Karpas-422 (cell line): ENCODE measurements around the gene SEMA5B. TPM values are rescaled to one million over a fixed set of nuclear protein-coding genes. Genes with fewer than 3 reads are reported as not detected.

Experiments
- DNase-seq: peaks from one replicate; pipeline ENCODE4 v3.0.0-alpha.2; 2015
- H2AFZ ChIP-seq: fragments of 200-600 bp; sonication (generic); 2 replicates; pipeline ENCODE4 v1.6.1; 2014; ENCODE audit warnings: antibody characterized with exemption, low read length, mixed read lengths
- H3K27ac ChIP-seq: fragments of 200-600 bp; sonication (generic); 2 replicates; pipeline ENCODE4 v1.5.1; 2014; ENCODE audit warnings: mild to moderate bottlenecking, low read length, moderate library complexity
- H3K27me3 ChIP-seq: fragments of 200-600 bp; sonication (generic); 2 replicates; pipeline ENCODE4 v1.6.1; 2014; ENCODE audit warnings: low read length, mixed read lengths
- H3K36me3 ChIP-seq: fragments of 200-600 bp; sonication (generic); 2 replicates; pipeline ENCODE4 v1.6.1; 2014; ENCODE audit warnings: low read length, mixed read lengths; ENCODE audit not compliant: insufficient read depth
- H3K4me1 ChIP-seq: fragments of 200-600 bp; sonication (generic); 2 replicates; pipeline ENCODE4 v1.6.1; 2014; ENCODE audit warnings: mild to moderate bottlenecking, low read length, mixed read lengths
- H3K4me2 ChIP-seq: fragments of 200-600 bp; sonication (generic); 2 replicates; pipeline ENCODE4 v1.6.1; 2014; ENCODE audit warnings: low read length, low read depth, mild to moderate bottlenecking; ENCODE audit not compliant: poor library complexity, severe bottlenecking
- H3K4me3 ChIP-seq: fragments of 200-600 bp; sonication (generic); 2 replicates; pipeline ENCODE4 v1.5.1; 2014; ENCODE audit warnings: mild to moderate bottlenecking, antibody characterized with exemption, low read length, mixed read lengths
- H3K79me2 ChIP-seq: fragments of 200-600 bp; sonication (generic); 2 replicates; pipeline ENCODE4 v1.6.1; 2014; ENCODE audit warnings: mild to moderate bottlenecking, low read length, mixed read lengths
- H3K9ac ChIP-seq: fragments of 200-600 bp; sonication (generic); 2 replicates; pipeline ENCODE4 v1.6.0; 2014; ENCODE audit warnings: low read length
- H3K9me2 ChIP-seq: fragments of 200-600 bp; sonication (generic), shearing (Covaris generic); replicated peaks from 2 replicates; pipeline ENCODE4 v1.6.0; 2014; ENCODE audit warnings: mild to moderate bottlenecking, low read length, moderate library complexity; ENCODE audit not compliant: insufficient read depth
- H3K9me3 ChIP-seq: fragments of 300-700, 200-600 bp; sonication (generic); 2 replicates; pipeline ENCODE4 v1.6.1; 2014; ENCODE audit warnings: low read length, mixed read lengths
- H4K20me1 ChIP-seq: fragments of 200-600 bp; sonication (generic); 2 replicates; pipeline ENCODE4 v1.6.1; 2014; ENCODE audit warnings: mild to moderate bottlenecking, antibody characterized with exemption, low read length, low read depth; ENCODE audit not compliant: insufficient read depth
- total RNA-seq: library from RNA; depleted of rRNA; stranded (reverse); fragments of >200 nt; shearing (Covaris generic); gene quantifications from 2 replicates; pipeline ENCODE4 v1.2.3, GENCODE V29; 2014; ENCODE audit warnings: low replicate concordance

The SEMA5B gene
- total RNA-seq, 1 experiment from 2014 or later = not detected

DNA sequence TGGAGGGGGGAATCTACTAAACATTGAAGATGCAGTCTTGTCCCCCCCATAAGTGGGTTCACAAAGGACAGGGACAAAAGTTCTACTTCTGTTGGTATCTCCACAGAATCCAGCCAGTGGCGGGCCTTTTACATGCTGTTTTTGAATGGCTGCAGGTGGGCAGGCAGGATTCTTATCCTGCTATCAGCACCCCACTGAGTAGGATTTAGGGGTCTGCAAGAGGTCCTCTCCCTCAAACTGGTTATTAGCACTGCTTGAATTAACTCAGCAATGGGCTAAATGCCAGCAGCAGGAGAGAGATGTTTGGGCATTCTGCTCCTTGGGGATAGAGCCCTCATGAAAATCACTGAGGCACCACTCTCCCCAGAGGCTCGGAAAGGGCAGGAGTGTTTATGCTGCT, 40.3 kb downstream of the SEMA5B start:
- H3K36me3 ChIP-seq = no peaks in the 10 kb centered on the region
- no peaks in the 10 kb centered on the region for H3K27me3 ChIP-seq
- H2AFZ ChIP-seq = no peak overlapping the region
- H3K4me2 ChIP-seq = no peak overlapping the region
- H3K9me3 ChIP-seq = no peaks in the 10 kb centered on the region
- no peak overlapping the region for H3K27ac ChIP-seq
- H4K20me1 ChIP-seq = peaks cover 5% of the 10 kb centered on the region; the same call in 1 of the 2 replicates
- no peak overlapping the region for H3K4me3 ChIP-seq
- H3K79me2 ChIP-seq = no peaks in the 10 kb centered on the region
- H3K9me2 ChIP-seq = no peaks in the 10 kb centered on the region
- no peak for DNase-seq
- peaks cover 26% of the 10 kb centered on the region for H3K4me1 ChIP-seq
- H3K9ac ChIP-seq = no peak overlapping the region

DNA sequence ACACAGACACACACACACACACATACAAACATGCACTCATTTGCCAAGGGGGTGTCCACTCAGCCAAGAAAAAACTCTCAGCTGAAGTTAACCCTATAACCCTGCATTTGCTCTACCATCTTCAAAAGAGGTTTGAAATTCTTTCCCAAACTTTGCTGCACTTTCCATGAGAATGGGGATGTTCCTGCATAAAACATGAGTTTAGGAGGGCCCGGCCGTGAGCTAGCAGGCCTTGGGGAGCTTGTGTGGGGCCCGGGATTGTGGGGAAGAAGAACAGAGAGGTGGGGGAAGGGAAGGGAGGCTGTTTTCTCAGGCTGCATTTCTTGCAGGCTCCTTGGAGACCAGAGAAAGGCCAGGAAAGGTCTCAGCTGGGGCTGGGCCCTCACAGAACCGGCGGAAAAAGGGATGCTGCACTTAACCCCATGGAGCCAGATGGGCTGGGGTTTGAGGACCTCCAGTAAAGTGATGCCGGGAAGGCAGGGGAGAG, 40.8 kb downstream of the SEMA5B start:
- Histone ChIP-seq H3K4me3 (no peak overlapping the region), H3K4me2 (no peak overlapping the region), H3K4me1 (peaks cover 26% of the 10 kb centered on the region), H3K9me2 (no peaks in the 10 kb centered on the region), H3K9ac (no peak overlapping the region), H4K20me1 (peaks cover 5% of the 10 kb centered on the region; the same call in 1 of the 2 replicates), H2AFZ (no peak overlapping the region), H3K27ac (no peak overlapping the region), H3K79me2 (no peaks in the 10 kb centered on the region), H3K9me3 (no peaks in the 10 kb centered on the region), H3K27me3 (no peaks in the 10 kb centered on the region), H3K36me3 (no peaks in the 10 kb centered on the region)
- DNase-seq = no peak

DNA sequence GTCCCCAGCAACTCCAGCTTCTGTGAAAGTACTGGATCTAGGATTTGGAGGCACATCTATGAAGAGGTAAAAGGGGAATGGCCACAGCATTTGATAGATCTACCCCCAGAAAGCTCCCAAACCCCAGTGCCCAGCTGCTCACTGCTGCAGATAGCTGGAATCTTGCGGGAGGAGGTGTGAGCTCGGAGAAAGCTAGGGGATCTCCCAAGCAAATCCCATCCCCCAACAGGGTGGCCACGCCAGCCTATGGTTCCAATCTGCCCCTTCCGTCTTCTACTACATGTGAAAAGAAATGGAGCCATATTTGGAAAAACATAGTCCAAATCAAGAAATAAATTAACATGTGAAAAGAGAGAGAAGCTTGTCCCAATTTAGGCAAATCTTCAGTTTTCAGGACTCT, 42.0 kb downstream of the SEMA5B start:
- no peaks in the 10 kb centered on the region for H3K36me3 ChIP-seq
- H3K4me2 ChIP-seq = no peak overlapping the region
- H3K4me1 ChIP-seq = peaks cover 15% of the 10 kb centered on the region
- H3K9me2 ChIP-seq = no peaks in the 10 kb centered on the region
- H3K9ac ChIP-seq = no peak overlapping the region
- peaks cover 5% of the 10 kb centered on the region; the same call in 1 of the 2 replicates for H4K20me1 ChIP-seq
- H3K9me3 ChIP-seq = no peaks in the 10 kb centered on the region
- no peak overlapping the region for H3K4me3 ChIP-seq
- H3K27me3 ChIP-seq = no peaks in the 10 kb centered on the region
- H2AFZ ChIP-seq = no peak overlapping the region
- DNase-seq = no peak
- H3K27ac ChIP-seq = no peak overlapping the region
- no peaks in the 10 kb centered on the region for H3K79me2 ChIP-seq

DNA sequence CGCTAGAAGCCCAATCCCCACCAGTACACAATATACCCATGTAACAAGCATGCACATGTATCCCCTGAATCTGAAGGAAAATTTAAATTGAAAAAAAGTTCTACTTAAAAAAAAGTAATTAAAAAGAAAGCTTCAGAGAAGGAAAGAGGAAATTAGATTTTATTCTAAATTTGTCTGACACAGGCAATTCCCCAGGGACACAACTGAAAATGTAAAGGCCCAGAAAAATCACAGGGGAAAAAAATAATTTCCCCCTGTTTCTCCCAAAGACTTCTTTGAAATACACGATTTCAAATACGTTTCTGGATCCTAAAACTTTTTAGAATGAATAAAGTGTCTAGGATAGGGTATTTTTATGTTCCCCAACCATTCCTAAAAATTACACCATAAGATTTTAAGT, 42.9 kb downstream of the SEMA5B start:
- no peak for DNase-seq
- H3K4me2 ChIP-seq = peak overlapping the region; percentile 48
- no peak overlapping the region for H2AFZ ChIP-seq

DNA sequence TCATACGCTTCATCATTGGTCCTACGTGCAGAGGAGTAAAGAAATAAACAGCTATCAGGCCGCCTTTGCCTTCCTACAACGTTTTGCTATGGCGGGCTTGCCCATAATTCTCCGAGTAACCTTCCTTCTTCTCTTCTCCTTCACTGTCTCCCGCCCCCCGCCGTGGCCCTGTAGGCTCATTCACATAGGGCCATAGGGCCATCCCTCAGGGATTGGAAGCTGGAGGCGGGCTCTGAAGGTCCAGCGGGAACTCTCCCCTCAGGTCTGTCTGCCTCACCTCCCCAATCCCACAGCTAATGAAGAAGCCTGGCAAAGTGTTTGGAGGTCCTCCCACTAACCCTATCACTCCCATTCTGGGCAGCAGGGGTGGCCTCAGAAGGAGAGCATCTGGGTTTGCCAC, 43.6 kb downstream of the SEMA5B start:
- no peaks in the 10 kb centered on the region for H3K9me2 ChIP-seq
- H3K9ac ChIP-seq = no peak overlapping the region

More for the DNA sequence above, 42.9 kb downstream of the SEMA5B start:
- no peak overlapping the region for H3K4me3 ChIP-seq
- H3K9ac ChIP-seq = no peak overlapping the region
- H3K27me3 ChIP-seq = no peaks in the 10 kb centered on the region
- no peak overlapping the region for H3K27ac ChIP-seq
- no peaks in the 10 kb centered on the region for H3K9me3 ChIP-seq
- H3K36me3 ChIP-seq = no peaks in the 10 kb centered on the region
- no peaks in the 10 kb centered on the region for H3K9me2 ChIP-seq
- peaks cover 5% of the 10 kb centered on the region; the same call in 1 of the 2 replicates for H4K20me1 ChIP-seq
- H3K79me2 ChIP-seq = no peaks in the 10 kb centered on the region
- peaks cover 15% of the 10 kb centered on the region for H3K4me1 ChIP-seq

DNA sequence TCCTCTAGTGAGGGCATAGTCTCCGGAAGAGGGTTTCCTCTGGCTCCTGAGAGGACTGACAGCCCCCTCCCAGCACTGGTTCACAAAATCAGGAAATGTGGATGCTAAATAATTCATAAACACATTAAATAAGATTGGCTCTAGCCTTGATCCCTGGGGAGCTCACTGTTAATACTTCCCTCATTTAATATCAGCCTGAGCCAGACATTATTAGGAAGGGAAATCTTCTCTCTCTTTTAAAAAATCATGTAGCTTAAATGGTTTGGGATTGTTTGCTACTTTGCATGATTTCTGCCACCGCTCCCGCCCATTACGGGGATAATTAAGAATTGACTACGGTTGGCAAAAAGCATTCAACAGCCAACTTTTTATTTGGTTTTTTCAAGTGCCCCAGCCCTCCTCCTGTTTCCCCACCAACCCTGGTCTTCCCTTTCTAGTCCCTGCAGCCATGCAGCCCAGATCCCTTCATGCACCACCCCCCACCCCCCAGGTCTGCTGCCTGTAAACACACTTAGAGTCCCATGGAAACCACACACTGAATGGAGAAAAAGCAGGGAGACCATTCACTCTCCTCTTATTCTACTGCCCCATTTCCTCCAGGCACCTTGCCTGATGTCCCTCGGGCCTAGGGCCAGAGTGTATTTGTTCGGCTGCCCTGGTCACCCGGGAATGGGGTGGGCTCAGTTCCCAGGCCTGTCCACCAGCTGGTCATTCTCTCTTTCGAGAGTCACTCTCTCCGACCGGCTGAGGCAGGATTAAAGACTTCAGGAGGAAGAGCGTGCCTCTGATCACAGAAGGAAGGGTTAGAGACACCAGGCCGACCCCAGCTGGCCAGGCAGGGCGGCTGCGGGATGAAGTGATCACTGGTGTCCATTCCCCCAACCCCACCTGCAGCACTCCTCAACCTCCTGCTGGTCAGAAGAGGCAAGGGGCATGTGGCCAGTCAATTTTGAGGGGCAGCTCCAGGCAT, 45.1 kb downstream of the SEMA5B start:
- no peak for DNase-seq
- H3K79me2 ChIP-seq = no peaks in the 10 kb centered on the region
- no peak overlapping the region for H3K4me3 ChIP-seq
- no peak overlapping the region for H2AFZ ChIP-seq
- no peak overlapping the region for H3K27ac ChIP-seq
- H4K20me1 ChIP-seq = peaks cover 5% of the 10 kb centered on the region; the same call in 1 of the 2 replicates
- H3K9ac ChIP-seq = no peak overlapping the region
- H3K9me3 ChIP-seq = no peaks in the 10 kb centered on the region
- H3K36me3 ChIP-seq = no peaks in the 10 kb centered on the region
- no peak overlapping the region for H3K4me2 ChIP-seq
- no peaks in the 10 kb centered on the region for H3K27me3 ChIP-seq
- H3K9me2 ChIP-seq = no peaks in the 10 kb centered on the region
- H3K4me1 ChIP-seq = peaks cover 15% of the 10 kb centered on the region

More for the DNA sequence above, 43.6 kb downstream of the SEMA5B start:
- no peaks in the 10 kb centered on the region for H3K9me3 ChIP-seq
- peaks cover 5% of the 10 kb centered on the region; the same call in 1 of the 2 replicates for H4K20me1 ChIP-seq
- DNase-seq = no peak
- peak overlapping the region; percentile 48 for H3K4me2 ChIP-seq
- no peak overlapping the region for H3K4me3 ChIP-seq
- no peak overlapping the region for H2AFZ ChIP-seq
- H3K27me3 ChIP-seq = no peaks in the 10 kb centered on the region
- H3K4me1 ChIP-seq = peaks cover 15% of the 10 kb centered on the region
- no peaks in the 10 kb centered on the region for H3K36me3 ChIP-seq
- no peak overlapping the region for H3K27ac ChIP-seq
- H3K79me2 ChIP-seq = no peaks in the 10 kb centered on the region

DNA sequence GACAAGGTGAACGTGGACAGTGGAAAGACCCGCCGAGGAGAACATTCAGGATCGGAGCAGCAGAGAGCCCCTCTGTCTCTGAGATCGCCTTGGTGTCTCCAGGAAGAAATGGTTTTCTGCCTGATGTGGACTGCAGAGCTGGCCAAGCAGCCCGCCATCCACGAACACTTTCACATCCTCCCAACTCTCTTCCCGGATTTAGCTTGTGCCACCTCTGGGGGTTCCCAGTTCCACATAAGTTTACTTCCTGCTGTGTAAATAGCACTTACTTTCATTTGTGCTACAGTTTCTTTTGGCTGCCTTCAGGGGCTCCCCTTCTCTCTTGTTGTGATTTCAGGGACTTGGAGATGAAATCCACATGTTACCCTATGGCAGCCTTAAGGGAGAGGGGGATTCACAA, 48.4 kb downstream of the SEMA5B start:
- H3K27me3 ChIP-seq = no peaks in the 10 kb centered on the region
- DNase-seq = no peak
- H3K9me3 ChIP-seq = no peaks in the 10 kb centered on the region
- no peaks in the 10 kb centered on the region for H3K79me2 ChIP-seq
- H3K4me1 ChIP-seq = peaks cover 35% of the 10 kb centered on the region
- no peak overlapping the region for H2AFZ ChIP-seq
- no peak overlapping the region for H3K4me2 ChIP-seq
- no peaks in the 10 kb centered on the region for H3K9me2 ChIP-seq
- H3K9ac ChIP-seq = no peak overlapping the region
- H3K27ac ChIP-seq = no peak overlapping the region
- no peaks in the 10 kb centered on the region for H4K20me1 ChIP-seq
- no peaks in the 10 kb centered on the region for H3K36me3 ChIP-seq
- no peak overlapping the region for H3K4me3 ChIP-seq

DNA sequence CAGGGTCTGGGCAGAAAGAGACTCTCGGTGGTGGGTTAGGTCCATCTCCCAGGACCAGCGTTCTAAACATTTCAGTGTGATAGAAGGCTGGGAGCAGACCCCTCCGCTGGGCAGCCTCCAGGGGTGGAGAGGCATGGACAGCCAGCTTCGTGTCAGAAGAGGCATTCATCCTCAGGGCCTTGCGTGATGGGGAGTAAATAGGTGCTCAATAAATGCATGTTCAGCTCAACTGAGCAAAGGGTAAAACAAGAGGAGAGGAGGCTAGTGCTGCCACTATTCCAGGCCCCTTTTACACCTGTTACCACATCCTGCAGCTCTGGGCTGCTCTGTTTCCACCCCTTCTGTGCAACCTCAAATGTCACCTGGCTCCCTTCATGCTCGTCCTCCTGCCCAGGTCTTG, 49.0 kb downstream of the SEMA5B start:
- Histone ChIP-seq H3K4me1 (peaks cover 32% of the 10 kb centered on the region), H3K79me2 (no peaks in the 10 kb centered on the region), H3K4me2 (no peak overlapping the region)

More for the DNA sequence above, 49.0 kb downstream of the SEMA5B start:
- H2AFZ ChIP-seq = no peak overlapping the region
- no peaks in the 10 kb centered on the region for H3K9me3 ChIP-seq
- H4K20me1 ChIP-seq = no peaks in the 10 kb centered on the region
- no peak overlapping the region for H3K4me3 ChIP-seq
- H3K9ac ChIP-seq = no peak overlapping the region
- H3K27ac ChIP-seq = no peak overlapping the region
- no peaks in the 10 kb centered on the region for H3K9me2 ChIP-seq
- DNase-seq = no peak
- no peaks in the 10 kb centered on the region for H3K36me3 ChIP-seq
- H3K27me3 ChIP-seq = no peaks in the 10 kb centered on the region
